ENCODE results near the gene HSD3B7.
"Not testable (repeated sequence)": the region's sequence is repeated elsewhere in the genome, so short reads cannot be mapped to it uniquely, and the experiment has no call there.

HSD3B7 gene

DNA sequence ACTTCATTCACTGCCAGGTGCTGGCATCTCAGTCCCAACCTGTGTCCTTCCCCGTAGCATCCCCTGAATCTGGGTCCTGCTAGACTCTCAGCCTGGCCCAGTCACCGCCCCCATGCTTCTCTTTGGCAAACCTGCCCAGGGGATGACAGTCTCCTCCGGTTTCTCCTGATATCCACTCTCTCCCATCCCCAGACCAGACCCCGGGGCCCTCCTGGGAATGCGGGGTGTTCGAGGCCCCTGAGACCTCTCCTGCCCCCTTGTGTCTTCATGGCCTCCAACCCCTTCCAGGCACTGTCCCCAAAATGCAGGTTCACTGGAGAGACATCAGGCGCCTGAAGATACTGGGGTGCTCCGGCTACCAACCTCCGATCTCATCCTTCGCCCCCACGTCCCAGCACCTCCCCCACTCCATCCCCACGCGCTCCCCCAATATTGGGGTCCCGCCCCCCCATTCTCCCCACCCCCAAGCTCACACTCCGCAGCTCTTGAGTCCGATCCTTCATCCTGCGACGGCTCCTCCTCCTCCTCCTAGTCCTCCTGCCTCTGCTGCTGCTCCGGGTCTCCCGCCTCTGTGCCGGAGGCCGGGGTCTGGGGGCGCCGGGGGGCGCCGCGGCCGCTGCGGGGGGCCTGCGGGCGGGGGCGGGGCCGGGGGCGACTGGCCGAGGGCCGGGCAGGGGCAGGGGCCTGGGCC lies 25.0 kb downstream of the HSD3B7 start:
- TF ChIP-seq, protein P1, sequence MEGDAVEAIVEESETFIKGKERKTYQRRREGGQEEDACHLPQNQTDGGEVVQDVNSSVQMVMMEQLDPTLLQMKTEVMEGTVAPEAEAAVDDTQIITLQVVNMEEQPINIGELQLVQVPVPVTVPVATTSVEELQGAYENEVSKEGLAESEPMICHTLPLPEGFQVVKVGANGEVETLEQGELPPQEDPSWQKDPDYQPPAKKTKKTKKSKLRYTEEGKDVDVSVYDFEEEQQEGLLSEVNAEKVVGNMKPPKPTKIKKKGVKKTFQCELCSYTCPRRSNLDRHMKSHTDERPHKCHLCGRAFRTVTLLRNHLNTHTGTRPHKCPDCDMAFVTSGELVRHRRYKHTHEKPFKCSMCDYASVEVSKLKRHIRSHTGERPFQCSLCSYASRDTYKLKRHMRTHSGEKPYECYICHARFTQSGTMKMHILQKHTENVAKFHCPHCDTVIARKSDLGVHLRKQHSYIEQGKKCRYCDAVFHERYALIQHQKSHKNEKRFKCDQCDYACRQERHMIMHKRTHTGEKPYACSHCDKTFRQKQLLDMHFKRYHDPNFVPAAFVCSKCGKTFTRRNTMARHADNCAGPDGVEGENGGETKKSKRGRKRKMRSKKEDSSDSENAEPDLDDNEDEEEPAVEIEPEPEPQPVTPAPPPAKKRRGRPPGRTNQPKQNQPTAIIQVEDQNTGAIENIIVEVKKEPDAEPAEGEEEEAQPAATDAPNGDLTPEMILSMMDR (IDR thresholded peaks at IDR 0.05; ENCODE audit: low read depth, low read length, missing control alignments): peak; percentile 16
- DNase-seq (ENCODE audit: extremely low read depth, low read depth): no peak
- peak overlapping the region; percentile 30 for H3K4me3 ChIP-seq (replicated peaks; ENCODE audit: low read depth, low read length)

- TF ChIP-seq, protein P1 (IDR thresholded peaks at IDR 0.05; ENCODE audit: low read depth, low read length, missing control alignments): no peak
- H3K4me3 ChIP-seq (replicated peaks; ENCODE audit: low read depth, low read length): peak within 1 kb of the TSS; percentile 31
- DNase-seq (ENCODE audit: extremely low read depth, low read depth): no peak
Observed at GRCh38 chr16:31010585-31011325, 25.7 kb downstream of the HSD3B7 start, which contains the start of gene STX1B. Gene STX1B, minus strand, starts transcription at chr16:31010638. Its CDS starts 242 bp downstream, at chr16:31010396.

DNA sequence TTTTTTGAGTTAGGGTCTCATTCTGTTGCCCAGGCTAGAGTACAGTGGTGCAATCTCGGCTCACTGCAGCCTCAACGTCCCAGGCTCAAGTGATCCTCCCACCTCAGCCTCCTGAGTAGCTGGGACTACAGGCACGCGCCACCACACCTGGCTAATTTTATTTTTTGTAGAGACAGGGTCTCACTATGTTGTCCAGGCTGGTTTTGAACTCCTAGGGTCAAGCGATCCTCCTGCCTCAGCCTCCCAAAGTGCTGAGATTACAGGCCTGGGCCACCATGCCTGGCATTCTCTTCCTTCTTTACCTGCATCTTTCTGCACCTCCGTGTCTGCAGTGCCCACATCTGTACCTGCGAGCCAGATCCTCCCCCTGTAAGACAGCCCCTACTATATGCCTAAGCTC lies 26.8 kb downstream of the HSD3B7 start:
- not testable (repeated sequence) for DNase-seq (ENCODE audit: extremely low read depth, low read depth); H3K4me3 ChIP-seq (replicated peaks; ENCODE audit: low read depth, low read length)

DNA sequence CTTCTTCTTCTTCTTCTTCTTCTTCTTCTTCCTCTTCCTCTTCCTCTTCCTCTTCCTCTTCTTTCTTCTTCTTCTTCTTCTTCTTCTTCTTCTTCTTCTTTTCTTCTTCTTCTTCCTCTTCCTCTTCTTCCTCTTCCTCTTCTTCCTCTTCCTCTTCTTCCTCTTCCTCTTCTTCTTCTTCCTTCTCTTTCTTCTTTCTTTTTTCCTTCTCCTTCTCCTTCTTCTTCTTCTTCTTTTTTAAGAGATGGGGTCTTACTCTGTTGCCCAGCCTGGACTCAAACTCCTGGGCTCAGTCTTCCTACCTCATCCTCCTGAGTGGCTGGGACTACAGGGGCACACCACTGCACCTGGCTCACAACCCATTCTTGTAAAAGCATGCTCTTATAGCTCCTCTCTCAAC lies 28.3 kb downstream of the HSD3B7 start:
- not testable (repeated sequence) for DNase-seq (ENCODE audit: extremely low read depth, low read depth); H3K4me3 ChIP-seq (replicated peaks; ENCODE audit: low read depth, low read length)

DNA sequence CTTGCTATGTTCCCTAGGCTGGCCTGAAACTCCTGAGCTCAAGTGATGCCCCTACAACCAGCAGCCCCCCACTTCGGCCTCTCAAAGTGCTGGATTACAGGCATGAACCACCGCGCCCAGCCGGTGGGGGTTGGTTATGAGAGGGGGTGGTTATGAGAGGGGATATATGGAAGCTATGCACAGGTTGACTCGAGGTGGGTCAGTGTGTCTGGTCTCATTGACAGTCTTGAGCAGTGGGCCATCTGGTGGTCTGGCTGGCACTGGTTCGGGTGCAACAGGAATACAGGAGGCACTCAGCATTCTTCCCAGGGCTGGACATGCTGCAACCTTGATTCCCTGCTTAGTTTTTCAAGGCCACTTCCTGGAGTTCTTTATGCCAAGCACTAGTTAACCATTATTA lies 31.0 kb downstream of the HSD3B7 start:
- DNase-seq (ENCODE audit: extremely low read depth, low read depth): no peak

GRCh38 chr16:31017756-31018155 lies 32.7 kb downstream of the HSD3B7 start:
- not testable (repeated sequence) for DNase-seq (ENCODE audit: extremely low read depth, low read depth)

More for the DNA sequence above, 31.0 kb downstream of the HSD3B7 start:
- TF ChIP-seq, protein P1 (IDR thresholded peaks at IDR 0.05; ENCODE audit: low read depth, low read length, missing control alignments): no peak
- no peak overlapping the region for H3K4me3 ChIP-seq (replicated peaks; ENCODE audit: low read depth, low read length)

GRCh38 chr16:31020536-31020935 lies 35.5 kb downstream of the HSD3B7 start:
- TF ChIP-seq, protein P1 (IDR thresholded peaks at IDR 0.05; ENCODE audit: low read depth, low read length, missing control alignments): no peak
- DNase-seq (ENCODE audit: extremely low read depth, low read depth): no peak
- H3K4me3 ChIP-seq (replicated peaks; ENCODE audit: low read depth, low read length): no peak overlapping the region

More at GRCh38 chr16:31017756-31018155, 32.7 kb downstream of the HSD3B7 start:
- H3K4me3 ChIP-seq (replicated peaks; ENCODE audit: low read depth, low read length): not testable (repeated sequence)

DNA sequence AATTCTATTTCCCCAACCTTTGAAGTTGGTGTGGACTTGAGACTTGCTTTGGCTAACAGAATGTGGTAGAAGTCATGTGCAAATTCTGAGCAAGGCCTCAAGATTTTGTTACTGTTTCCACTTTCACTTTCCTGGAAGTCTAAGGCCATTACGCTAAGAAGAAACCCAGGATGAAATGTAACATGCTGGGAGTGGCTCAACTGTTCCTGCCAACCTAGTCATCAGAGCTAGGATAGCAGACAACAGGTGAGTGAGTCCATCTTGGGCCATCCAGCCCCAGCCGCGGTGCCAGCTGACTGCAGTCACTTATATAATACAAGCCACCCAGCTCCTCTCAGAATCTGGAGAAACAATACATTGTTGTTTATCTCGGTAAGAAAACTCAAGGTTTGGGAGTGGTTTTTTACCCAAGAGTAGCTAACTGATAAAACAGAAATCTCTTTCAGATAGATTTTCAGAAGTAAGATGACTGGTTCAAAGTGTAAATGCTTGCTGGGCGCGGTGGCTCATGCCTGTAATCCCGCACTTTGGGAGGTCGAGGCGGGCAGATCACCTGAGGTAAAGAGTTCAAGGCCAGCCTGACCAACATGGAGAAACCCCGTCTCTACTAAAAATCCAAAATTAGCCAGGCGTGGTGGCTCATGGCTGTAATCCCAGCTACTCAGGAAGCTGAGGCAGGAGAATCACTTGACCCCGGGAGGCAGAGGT lies 37.7 kb downstream of the HSD3B7 start:
- DNase-seq (ENCODE audit: extremely low read depth, low read depth): no peak
- no peak overlapping the region for H3K4me3 ChIP-seq (replicated peaks; ENCODE audit: low read depth, low read length)
- TF ChIP-seq, protein P1 (IDR thresholded peaks at IDR 0.05; ENCODE audit: low read depth, low read length, missing control alignments): no peak

All from HFF-Myc (cell line).